K562 (cell line): ENCODE measurements around the gene TLR6. TPM values are rescaled to one million over a fixed set of nuclear protein-coding genes. Genes with fewer than 3 reads are reported as not detected.

Experiments used
- CREB3L1 ChIP-seq: fragments of 450-650 bp; IDR thresholded peaks from 2 replicates; pipeline ENCODE4 v1.6.1; 2014; ENCODE audit warnings: low read depth, mild to moderate bottlenecking, moderate library complexity, borderline replicate concordance
- E2F5 ChIP-seq: sonication (generic); formaldehyde crosslinking; IDR thresholded peaks from 2 replicates; pipeline ENCODE4 v1.8.0; 2022; ENCODE audit warnings: mild to moderate bottlenecking, missing genetic modification reagents
- ELF1 ChIP-seq: fragments of 200-800 bp; sonication (Bioruptor generic); IDR thresholded peaks from 2 replicates; pipeline ENCODE4 v1.6.1; 2016; ENCODE audit warnings: missing genetic modification characterization, missing compliant biosample characterization
- FOSL1 ChIP-seq: fragments of 200-800 bp; sonication (Bioruptor generic); conservative IDR thresholded peaks from 2 replicates; pipeline ENCODE4 v1.6.1; 2016; ENCODE audit warnings: missing genetic modification characterization, missing compliant biosample characterization
- FOXJ2 ChIP-seq: fragments of 200-800 bp; sonication (Bioruptor generic); IDR thresholded peaks from 2 replicates; pipeline ENCODE4 v1.6.1; 2016; ENCODE audit warnings: missing genetic modification characterization, missing compliant biosample characterization
- HMG20A ChIP-seq: fragments of 450-650 bp; formaldehyde crosslinking; conservative IDR thresholded peaks from 2 replicates; pipeline ENCODE4 v1.4.0; 2020; ENCODE audit warnings: mild to moderate bottlenecking, mixed read lengths
- MGA ChIP-seq: fragments of 450-650 bp; IDR thresholded peaks from 2 replicates; pipeline ENCODE4 v1.6.1; 2016; ENCODE audit warnings: mild to moderate bottlenecking, moderate library complexity
- POLR2AphosphoS5 ChIP-seq: IDR thresholded peaks from 2 replicates; pipeline ENCODE4 v1.6.1; 2011; ENCODE audit warnings: mild to moderate bottlenecking, low read depth, low read length, moderate library complexity; ENCODE audit not compliant: control insufficient read depth, insufficient read depth
- RBM34 ChIP-seq: fragments of 200-400 bp; formaldehyde crosslinking; IDR thresholded peaks from 2 replicates; pipeline ENCODE4 v1.6.1; 2018; ENCODE audit warnings: low read length, borderline replicate concordance; ENCODE audit not compliant: insufficient read depth
- RNF2 ChIP-seq: sonication (generic); IDR thresholded peaks from 2 replicates; pipeline ENCODE4 v1.6.1; 2016
- SMARCB1 ChIP-seq: IDR thresholded peaks from 2 replicates; pipeline ENCODE4 v1.6.1; 2011; ENCODE audit warnings: improper control_type of control experiment, low read depth; ENCODE audit not compliant: insufficient read length
- ZBTB17 ChIP-seq: fragments of 450-650 bp; formaldehyde crosslinking; IDR thresholded peaks from 2 replicates; pipeline ENCODE4 v1.4.0; 2020; ENCODE audit warnings: mild to moderate bottlenecking
- ZNF121 ChIP-seq: sonication (generic); formaldehyde crosslinking; conservative IDR thresholded peaks from 2 replicates; pipeline ENCODE4 v1.8.0; 2022; ENCODE audit warnings: missing genetic modification reagents
- ZNF512 ChIP-seq: IDR thresholded peaks from 2 replicates; pipeline ENCODE4 v1.6.1; 2016; ENCODE audit warnings: missing genetic modification characterization, missing compliant biosample characterization
- polyA plus RNA-seq, 8 experiments: library from polyadenylated mRNA; depleted of rRNA in 4 of 8; stranded (reverse) in 5 of 8; unstranded in 3 of 8; fragments of >200 nt; fragmentation: Nextera tagmentation in 2 of 8; fragmentation: Illumina TruSeq in 1 of 8; extraction: Ambion mirVana in 2 of 8; extraction: Trizol in 1 of 8; gene quantifications; 2 replicates each; pipeline versions ENCODE4 v1.2.1 to v1.2.3, GENCODE V29; 2011 to 2014; ENCODE audit warnings: inconsistent platforms in 1 of 8, missing spikeins in 1 of 8
- total RNA-seq, 7 experiments: library from RNA; depleted of rRNA in 6 of 7; stranded (reverse); fragments of >200 nt in 6 of 7; fragmentation: Illumina TruSeq in 2 of 7; extraction: Trizol in 2 of 7; gene quantifications; 2 replicates each; pipeline versions ENCODE4 v1.2.1 to v1.2.3, GENCODE V29; 2011 to 2021; ENCODE audit warnings: low replicate concordance in 1 of 7

The TLR6 gene
- total and polyA plus RNA-seq, 9 of the 15 experiments (the other 6 are each of a cell fraction or from before 2014, with no cell fraction given): 0.08 to 1.9 (median 0.91) TPM

GRCh38 chr4:38872620-38873019, 16.0 kb upstream of the TLR6 start (continued):
- TF ChIP-seq MGA: no peak
- TF ChIP-seq ZNF512 (tag): no peak
- TF ChIP-seq RBM34: no peak
- TF ChIP-seq ZBTB17 (CRISPR knock-in tag): no peak
- no peak for TF ChIP-seq ELF1 (tag)
- TF ChIP-seq SMARCB1: no peak
- TF ChIP-seq POLR2AphosphoS5: no peak
- no peak for TF ChIP-seq E2F5 (CRISPR knock-in tag)
- peak; percentile 74 for TF ChIP-seq FOXJ2 (tag)
- peak; percentile 40; the same call in 1 of the 2 replicates for TF ChIP-seq FOSL1 (tag)
- TF ChIP-seq CREB3L1: no peak
- no peak for TF ChIP-seq ZNF121
- no peak for TF ChIP-seq RNF2
- TF ChIP-seq HMG20A: no peak
